ENCODE results near the gene SEC14L6. TPM values are rescaled to one million over a fixed set of nuclear protein-coding genes. Genes with fewer than 3 reads are reported as not detected.

SEC14L6 gene
- total RNA-seq, 1 donor: not detected

- TF ChIP-seq CTCF (IDR thresholded peaks at IDR 0.05; ENCODE audit: insufficient read depth, low read depth, low read length): no peak
- H3K4me3 ChIP-seq (ENCODE audit: low read depth, low read length): no peak overlapping the region
- no peak for DNase-seq (ENCODE audit: low read depth)
These were observed 19.6 kb upstream of the SEC14L6 start for GRCh38 chr22:30566125-30566524.

- no peak overlapping the region for H3K4me3 ChIP-seq (ENCODE audit: low read depth, low read length)
- TF ChIP-seq CTCF (IDR thresholded peaks at IDR 0.05; ENCODE audit: insufficient read depth, low read depth, low read length): no peak
- peak; percentile 57 for DNase-seq (ENCODE audit: low read depth)
These were observed 18.8 kb upstream of the SEC14L6 start for GRCh38 chr22:30565341-30565740.

- no peak for TF ChIP-seq CTCF (IDR thresholded peaks at IDR 0.05; ENCODE audit: insufficient read depth, low read depth, low read length)
- no peak overlapping the region for H3K4me3 ChIP-seq (ENCODE audit: low read depth, low read length)
- no peak for DNase-seq (ENCODE audit: low read depth)
These were observed 18.2 kb upstream of the SEC14L6 start for GRCh38 chr22:30564761-30565119.

- TF ChIP-seq CTCF (IDR thresholded peaks at IDR 0.05; ENCODE audit: insufficient read depth, low read depth, low read length): no peak
- no peak for DNase-seq (ENCODE audit: low read depth)
- no peak overlapping the region for H3K4me3 ChIP-seq (ENCODE audit: low read depth, low read length)
These were observed 17.7 kb upstream of the SEC14L6 start for GRCh38 chr22:30564045-30564760.

DNA sequence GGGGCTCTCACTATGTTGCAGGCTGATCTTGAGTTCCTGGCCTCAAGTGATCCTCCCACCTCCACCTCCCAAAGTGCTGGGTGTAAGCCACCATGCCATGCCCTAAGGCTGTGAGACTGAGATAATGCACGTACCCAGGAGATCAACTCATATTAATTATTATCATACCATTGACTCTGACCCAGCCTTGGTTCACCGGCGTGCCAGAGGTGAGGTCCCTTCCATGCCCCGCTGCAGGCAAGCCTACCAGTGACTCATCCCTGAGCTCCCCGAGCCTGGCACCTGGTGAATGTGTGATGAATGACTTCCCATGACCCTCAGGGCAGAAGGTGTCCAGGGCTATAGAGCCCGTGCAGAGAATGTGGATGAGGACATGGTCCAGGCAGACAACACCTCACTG lies 15.8 kb upstream of the SEC14L6 start:
- no peak for DNase-seq (ENCODE audit: low read depth)
- no peak for TF ChIP-seq CTCF (IDR thresholded peaks at IDR 0.05; ENCODE audit: insufficient read depth, low read depth, low read length)
- H3K4me3 ChIP-seq (ENCODE audit: low read depth, low read length): no peak overlapping the region

GRCh38 chr22:30561402-30562189 lies 15.1 kb upstream of the SEC14L6 start:
- no peak for DNase-seq (ENCODE audit: low read depth)
- no peak for TF ChIP-seq CTCF (IDR thresholded peaks at IDR 0.05; ENCODE audit: insufficient read depth, low read depth, low read length)
- H3K4me3 ChIP-seq (ENCODE audit: low read depth, low read length): no peak overlapping the region
